HG02840 (cell line): ENCODE data around the gene C12orf76.
"Not testable (repeated sequence)": the region's sequence is repeated elsewhere in the genome, so short reads cannot be mapped to it uniquely, and the experiment has no call there.

Experiments
- ATAC-seq: cut with Tn5 transposase; IDR thresholded peaks from one replicate; pipeline ENCODE4 v1.9.1; 2021; ENCODE audit warnings: mild to moderate bottlenecking, moderate library complexity, moderate number of reproducible peaks; ENCODE audit not compliant: unreplicated experiment, low FRiP score

C12orf76 gene

GRCh38 chr12:110067531-110067930 lies 19.2 kb upstream of the C12orf76 start:
- ATAC-seq, result no peak

GRCh38 chr12:110065540-110065939 lies 17.2 kb upstream of the C12orf76 start:
- ATAC-seq, result no peak

- ATAC-seq, result no peak
These were observed 13.9 kb upstream of the C12orf76 start for GRCh38 chr12:110062241-110062640.

GRCh38 chr12:110059651-110060000 lies 11.3 kb upstream of the C12orf76 start:
- ATAC-seq, result no peak

GRCh38 chr12:110058875-110059615 lies 10.7 kb upstream of the C12orf76 start:
- ATAC-seq, result no peak

DNA sequence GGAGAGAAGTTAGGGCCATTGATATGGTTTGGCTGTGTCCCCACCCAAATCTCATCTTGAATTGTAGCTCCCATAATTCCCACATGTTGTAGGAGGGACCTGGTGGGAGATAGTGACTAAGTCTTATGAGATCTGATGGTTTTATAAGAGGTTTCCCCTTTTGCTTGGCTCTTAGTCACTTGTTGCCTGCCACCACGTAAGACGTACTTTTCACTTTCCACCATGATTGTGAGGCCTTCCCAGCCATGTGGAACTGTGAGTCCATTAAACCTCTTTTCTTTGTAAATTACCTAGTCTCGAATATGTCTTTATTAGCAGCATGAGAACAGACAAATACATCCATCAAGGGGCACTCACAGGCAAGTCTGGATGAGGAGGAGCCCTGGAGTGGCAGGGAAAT lies 8.3 kb upstream of the C12orf76 start:
- ATAC-seq, result not testable (repeated sequence)

- not testable (repeated sequence) for ATAC-seq
These were observed 7.3 kb upstream of the C12orf76 start for GRCh38 chr12:110055375-110056352.

DNA sequence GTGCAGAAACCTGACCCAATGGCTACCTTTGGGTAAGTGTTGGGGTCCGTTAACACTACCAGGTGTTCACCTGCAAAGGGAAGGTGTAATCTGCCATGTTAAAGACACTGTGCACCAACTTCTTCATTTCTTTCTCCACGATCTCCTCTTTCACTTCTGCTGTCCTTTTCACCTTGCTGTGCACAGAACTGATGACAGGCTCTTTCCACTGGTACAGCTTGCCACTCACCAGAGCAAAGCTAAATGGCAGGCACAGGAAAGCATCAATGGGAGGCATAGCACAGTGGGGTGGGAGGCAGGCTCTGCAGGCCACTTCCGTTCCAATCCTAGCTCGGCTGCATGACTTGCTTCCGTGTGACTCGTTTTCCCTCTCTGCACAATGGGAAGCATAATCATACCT lies 2.6 kb upstream of the C12orf76 start:
- ATAC-seq, result no peak

DNA sequence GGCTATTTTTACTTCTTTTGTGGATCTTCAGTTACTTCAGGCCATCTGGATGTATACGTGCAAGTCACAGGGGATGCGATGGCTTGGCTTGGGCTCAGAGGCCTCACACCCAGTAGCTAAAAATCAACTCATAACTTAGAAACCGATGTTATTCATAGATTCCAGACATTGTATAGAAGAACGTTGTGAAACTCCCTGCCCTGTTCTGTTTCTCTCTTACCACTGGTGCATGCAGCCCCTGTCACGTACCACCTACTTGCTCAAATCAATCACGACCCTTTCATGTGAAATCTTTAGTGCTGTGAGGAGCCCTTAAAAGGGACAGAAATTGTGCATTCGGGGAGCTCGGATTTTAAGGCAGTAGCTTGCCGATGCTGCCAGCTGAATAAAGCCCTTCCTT lies 1.3 kb upstream of the C12orf76 start:
- ATAC-seq, result not testable (repeated sequence)

- not testable (repeated sequence) for ATAC-seq
These were observed 712 bp upstream of the C12orf76 start for GRCh38 chr12:110049034-110049433.

DNA sequence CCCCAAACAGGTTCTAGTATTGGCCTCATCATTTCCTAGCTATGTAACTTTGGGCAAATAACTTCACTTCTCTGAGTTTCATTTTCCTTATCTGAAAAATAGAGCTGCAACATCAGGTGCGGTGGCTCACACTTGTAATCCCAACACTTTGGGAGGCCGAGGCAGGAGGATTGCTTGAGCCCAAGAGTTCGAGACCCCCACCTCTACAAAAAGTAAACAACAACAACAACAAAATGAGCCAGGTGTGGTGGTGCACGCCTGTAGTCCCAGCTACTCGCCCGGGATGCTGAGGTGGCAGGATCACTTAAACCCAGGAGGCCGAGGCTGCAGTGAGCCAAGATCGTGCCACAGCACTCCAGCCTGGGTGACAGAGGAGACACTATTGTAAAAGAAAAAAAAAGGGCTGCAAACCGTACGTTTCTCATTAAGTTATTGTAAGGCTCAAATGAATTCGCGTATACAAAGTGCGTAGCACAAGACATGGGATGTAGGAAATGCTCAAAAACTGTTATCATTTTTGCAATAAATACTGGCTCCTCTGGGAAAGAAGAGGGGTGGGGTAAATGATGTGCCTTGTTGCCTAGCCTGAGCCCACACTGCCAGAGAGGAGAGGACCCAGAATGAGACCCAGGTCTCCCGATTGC lies 903 bp downstream of the C12orf76 start:
- no peak for ATAC-seq

DNA sequence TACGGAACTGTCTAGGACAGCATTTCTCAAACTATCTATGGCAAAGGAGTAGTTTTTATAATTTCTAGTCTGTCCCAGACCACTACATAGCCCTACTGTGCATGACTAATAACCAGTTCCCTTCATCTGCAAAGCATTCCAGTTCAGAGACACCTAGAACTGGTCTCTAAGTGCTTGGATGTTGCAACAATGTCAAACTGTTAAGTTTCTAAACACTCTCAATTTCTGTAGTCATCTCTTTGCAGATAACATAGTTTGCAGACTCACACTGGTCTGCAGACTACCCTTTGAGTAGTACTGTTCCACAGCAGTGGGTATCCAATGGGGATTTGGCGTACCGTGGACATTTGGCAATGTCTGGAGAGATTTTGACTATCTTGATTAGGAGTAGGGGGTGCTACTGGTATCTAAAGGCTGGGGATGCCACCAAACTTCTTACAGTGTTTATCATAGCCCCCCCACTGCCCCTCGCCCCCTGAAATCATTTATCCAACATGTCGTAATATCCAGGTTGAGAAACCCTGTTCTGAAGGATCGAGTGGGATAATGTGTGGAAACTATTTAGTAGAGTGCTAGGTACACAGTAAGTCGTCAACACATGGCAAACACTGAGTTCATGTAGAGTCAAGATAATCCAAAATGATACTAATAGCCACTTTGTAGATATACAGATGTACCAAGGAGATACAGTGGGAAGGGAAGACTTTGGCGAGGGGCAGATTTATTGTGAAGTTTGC lies 1.7 kb downstream of the C12orf76 start:
- ATAC-seq, result no peak

DNA sequence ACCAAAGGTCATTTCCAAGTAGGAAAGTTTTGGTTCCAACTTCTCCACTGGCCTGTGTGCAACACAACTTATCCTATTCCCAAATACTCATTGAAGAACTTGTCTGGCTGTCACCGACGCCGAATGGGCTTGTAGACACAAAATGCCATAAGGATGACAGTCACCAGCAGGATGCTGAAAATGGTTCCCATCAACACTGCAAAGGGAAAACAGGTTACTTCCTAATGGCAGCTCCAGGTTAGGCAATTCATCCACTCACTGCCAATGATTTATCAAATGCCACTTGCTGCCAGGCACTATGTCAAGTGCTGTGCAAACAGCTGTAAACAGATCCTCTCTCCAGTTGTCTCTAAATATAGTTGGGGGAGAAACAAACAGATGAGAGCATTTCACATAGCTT lies 6.1 kb downstream of the C12orf76 start:
- no peak for ATAC-seq

DNA sequence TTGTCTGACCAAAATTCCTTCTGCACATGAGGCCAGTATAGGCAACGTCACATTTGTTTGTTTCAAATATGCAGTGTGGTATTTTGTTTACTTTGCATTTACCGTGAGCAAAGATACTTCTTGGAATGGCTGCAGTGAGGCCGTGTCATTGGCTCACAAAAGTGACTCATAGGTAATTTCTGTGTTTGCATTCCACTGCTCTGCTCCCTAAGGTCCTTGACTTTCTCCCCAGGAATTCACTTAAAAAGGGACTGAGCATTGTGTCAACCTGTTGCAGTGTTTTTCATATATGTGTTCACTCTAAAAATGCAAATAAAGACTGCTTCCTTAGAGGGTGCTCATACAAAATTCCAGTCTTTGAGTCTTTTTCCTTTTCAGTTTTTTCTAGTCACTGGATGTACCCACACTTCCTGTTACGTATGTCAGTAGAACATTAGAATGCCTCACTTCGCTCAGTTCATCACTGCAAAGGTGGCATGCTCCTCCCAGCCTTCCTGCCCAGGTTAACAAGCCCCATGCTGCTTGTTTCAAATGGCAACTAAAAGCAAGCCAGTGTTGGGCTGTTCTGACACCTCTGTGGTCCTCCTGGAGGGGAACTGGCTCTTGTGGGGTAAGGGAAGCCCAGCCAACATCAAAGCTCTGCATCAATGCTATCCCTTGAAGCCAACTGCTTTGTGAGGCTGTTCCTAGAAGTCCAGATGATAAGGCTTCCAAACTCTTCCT lies 9.1 kb downstream of the C12orf76 start:
- no peak for ATAC-seq

GRCh38 chr12:110038741-110039084 lies 9.6 kb downstream of the C12orf76 start:
- ATAC-seq, result no peak

- no peak for ATAC-seq
These were observed 11.0 kb downstream of the C12orf76 start for GRCh38 chr12:110037315-110037714.

- ATAC-seq, result no peak
These were observed 12.7 kb downstream of the C12orf76 start for GRCh38 chr12:110035534-110036104.

- ATAC-seq, result no peak
These were observed 14.4 kb downstream of the C12orf76 start for GRCh38 chr12:110033888-110034287.

DNA sequence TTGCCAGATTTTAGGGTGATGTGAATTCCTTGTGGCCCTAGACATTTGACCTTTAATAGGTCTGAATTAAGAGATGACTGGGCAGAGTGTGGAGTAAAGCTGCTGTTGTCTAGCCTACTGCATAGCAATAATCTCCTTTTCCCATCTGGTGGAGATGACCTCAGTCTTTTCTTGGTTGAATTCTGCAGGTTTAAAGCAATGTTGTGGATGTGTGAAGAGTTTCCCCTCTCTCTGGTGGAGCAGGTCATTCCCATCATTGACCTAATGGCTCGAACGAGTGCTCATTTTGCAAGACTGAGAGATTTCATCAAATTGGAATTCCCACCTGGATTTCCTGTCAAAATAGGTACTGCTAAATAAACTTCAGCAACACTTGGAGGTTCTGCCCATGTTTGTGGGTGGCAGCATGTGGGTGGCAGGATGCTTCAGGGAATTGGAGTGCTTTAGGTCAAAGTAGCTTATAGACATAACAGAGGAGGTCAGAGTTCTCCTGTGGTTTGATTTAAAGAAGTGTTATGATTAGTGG lies 19.0 kb downstream of the C12orf76 start:
- no peak for ATAC-seq
